HEK293 (cell line): ENCODE data around the gene NAPA.

ENCODE experiments used
- CTCF ChIP-seq: fragments of 450-650 bp; formaldehyde crosslinking; IDR thresholded peaks from 2 replicates; pipeline ENCODE4 v1.5.1; 2016; ENCODE audit warnings: missing biosample characterization, missing genetic modification characterization
- PRDM1 ChIP-seq: fragments of 450-650 bp; formaldehyde crosslinking; IDR thresholded peaks from 2 replicates; pipeline ENCODE4; 2016; ENCODE audit warnings: missing biosample characterization, missing genetic modification characterization
- REPIN1 ChIP-seq: fragments of 450-650 bp; formaldehyde crosslinking; IDR thresholded peaks from 2 replicates; pipeline ENCODE4 v1.5.1; 2017; ENCODE audit warnings: missing biosample characterization, missing genetic modification characterization, low read depth
- SCRT1 ChIP-seq: fragments of 450-650 bp; formaldehyde crosslinking; IDR thresholded peaks from 2 replicates; pipeline ENCODE4 v1.5.1; 2016; ENCODE audit warnings: missing biosample characterization, missing genetic modification characterization, borderline replicate concordance
- TCF7L2 ChIP-seq: IDR thresholded peaks from 2 replicates; pipeline ENCODE4 v1.6.1; 2011; ENCODE audit warnings: low read depth, mild to moderate bottlenecking, inconsistent platforms, low read length, moderate library complexity, borderline replicate concordance
- ZNF311 ChIP-seq: fragments of 450-650 bp; formaldehyde crosslinking; IDR thresholded peaks from 2 replicates; pipeline ENCODE4 v1.5.1; 2017; ENCODE audit warnings: missing biosample characterization, missing genetic modification characterization, borderline replicate concordance
- TF ChIP-seq, protein P1 (sequence below): fragments of 450-650 bp; formaldehyde crosslinking; IDR thresholded peaks from 2 replicates; pipeline ENCODE4 v1.5.1; 2016; ENCODE audit warnings: missing biosample characterization, missing genetic modification characterization
- TF ChIP-seq, protein P2 (sequence below): fragments of 450-650 bp; formaldehyde crosslinking; IDR thresholded peaks from 2 replicates; pipeline ENCODE4 v1.5.1; 2016; ENCODE audit warnings: missing biosample characterization, missing genetic modification characterization, borderline replicate concordance
- TF ChIP-seq, protein P3 (sequence below): fragments of 450-650 bp; formaldehyde crosslinking; IDR thresholded peaks from 2 replicates; pipeline ENCODE4 v1.5.1; 2016; ENCODE audit warnings: missing biosample characterization, missing genetic modification characterization

- TF ChIP-seq ZNF311 (no peak), TCF7L2 (no peak), REPIN1 (tag by site-specific recombination) (no peak), PRDM1 (tag by site-specific recombination) (no peak), CTCF (no peak), SCRT1 (tag by site-specific recombination) (no peak)
- TF ChIP-seq, protein P1, sequence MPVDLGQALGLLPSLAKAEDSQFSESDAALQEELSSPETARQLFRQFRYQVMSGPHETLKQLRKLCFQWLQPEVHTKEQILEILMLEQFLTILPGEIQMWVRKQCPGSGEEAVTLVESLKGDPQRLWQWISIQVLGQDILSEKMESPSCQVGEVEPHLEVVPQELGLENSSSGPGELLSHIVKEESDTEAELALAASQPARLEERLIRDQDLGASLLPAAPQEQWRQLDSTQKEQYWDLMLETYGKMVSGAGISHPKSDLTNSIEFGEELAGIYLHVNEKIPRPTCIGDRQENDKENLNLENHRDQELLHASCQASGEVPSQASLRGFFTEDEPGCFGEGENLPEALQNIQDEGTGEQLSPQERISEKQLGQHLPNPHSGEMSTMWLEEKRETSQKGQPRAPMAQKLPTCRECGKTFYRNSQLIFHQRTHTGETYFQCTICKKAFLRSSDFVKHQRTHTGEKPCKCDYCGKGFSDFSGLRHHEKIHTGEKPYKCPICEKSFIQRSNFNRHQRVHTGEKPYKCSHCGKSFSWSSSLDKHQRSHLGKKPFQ, result no peak
- TF ChIP-seq, protein P2, sequence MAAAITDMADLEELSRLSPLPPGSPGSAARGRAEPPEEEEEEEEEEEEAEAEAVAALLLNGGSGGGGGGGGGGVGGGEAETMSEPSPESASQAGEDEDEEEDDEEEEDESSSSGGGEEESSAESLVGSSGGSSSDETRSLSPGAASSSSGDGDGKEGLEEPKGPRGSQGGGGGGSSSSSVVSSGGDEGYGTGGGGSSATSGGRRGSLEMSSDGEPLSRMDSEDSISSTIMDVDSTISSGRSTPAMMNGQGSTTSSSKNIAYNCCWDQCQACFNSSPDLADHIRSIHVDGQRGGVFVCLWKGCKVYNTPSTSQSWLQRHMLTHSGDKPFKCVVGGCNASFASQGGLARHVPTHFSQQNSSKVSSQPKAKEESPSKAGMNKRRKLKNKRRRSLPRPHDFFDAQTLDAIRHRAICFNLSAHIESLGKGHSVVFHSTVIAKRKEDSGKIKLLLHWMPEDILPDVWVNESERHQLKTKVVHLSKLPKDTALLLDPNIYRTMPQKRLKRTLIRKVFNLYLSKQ, result no peak
- TF ChIP-seq, protein P3, sequence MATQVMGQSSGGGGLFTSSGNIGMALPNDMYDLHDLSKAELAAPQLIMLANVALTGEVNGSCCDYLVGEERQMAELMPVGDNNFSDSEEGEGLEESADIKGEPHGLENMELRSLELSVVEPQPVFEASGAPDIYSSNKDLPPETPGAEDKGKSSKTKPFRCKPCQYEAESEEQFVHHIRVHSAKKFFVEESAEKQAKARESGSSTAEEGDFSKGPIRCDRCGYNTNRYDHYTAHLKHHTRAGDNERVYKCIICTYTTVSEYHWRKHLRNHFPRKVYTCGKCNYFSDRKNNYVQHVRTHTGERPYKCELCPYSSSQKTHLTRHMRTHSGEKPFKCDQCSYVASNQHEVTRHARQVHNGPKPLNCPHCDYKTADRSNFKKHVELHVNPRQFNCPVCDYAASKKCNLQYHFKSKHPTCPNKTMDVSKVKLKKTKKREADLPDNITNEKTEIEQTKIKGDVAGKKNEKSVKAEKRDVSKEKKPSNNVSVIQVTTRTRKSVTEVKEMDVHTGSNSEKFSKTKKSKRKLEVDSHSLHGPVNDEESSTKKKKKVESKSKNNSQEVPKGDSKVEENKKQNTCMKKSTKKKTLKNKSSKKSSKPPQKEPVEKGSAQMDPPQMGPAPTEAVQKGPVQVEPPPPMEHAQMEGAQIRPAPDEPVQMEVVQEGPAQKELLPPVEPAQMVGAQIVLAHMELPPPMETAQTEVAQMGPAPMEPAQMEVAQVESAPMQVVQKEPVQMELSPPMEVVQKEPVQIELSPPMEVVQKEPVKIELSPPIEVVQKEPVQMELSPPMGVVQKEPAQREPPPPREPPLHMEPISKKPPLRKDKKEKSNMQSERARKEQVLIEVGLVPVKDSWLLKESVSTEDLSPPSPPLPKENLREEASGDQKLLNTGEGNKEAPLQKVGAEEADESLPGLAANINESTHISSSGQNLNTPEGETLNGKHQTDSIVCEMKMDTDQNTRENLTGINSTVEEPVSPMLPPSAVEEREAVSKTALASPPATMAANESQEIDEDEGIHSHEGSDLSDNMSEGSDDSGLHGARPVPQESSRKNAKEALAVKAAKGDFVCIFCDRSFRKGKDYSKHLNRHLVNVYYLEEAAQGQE (tag by site-specific recombination), result no peak
Observed at GRCh38 chr19:47508721-47509120, 6.1 kb downstream of the NAPA start.
